ENCODE results near the gene RXRA. TPM values are rescaled to one million over a fixed set of nuclear protein-coding genes. Genes with fewer than 3 reads are reported as not detected.

RXRA gene
- total and polyA plus RNA-seq, 2 donors (not counting 3 experiments of a cell fraction or from before 2014, with no cell fraction given) = 15.4 to 37.4 TPM

GRCh38 chr9:134459164-134459563 is 132.9 kb downstream of the RXRA start:
- POLR2A ChIA-PET = no interaction called here
- CTCF ChIA-PET = no interaction called here
- no TSS peak for BruUV-seq (replicated peaks)
- Histone ChIP-seq H3K9me3 (replicated peaks; ENCODE audit: control insufficient read depth, insufficient read depth, low read length) (no peaks in the 10 kb centered on the region), H4K20me1 (replicated peaks; ENCODE audit: control insufficient read depth, extremely low read depth, insufficient read depth, low read length) (no peaks in the 10 kb centered on the region), H3K4me1 (ENCODE audit: control insufficient read depth, extremely low read depth, insufficient read depth, low read length) (peaks cover 19% of the 10 kb centered on the region), H3K9ac (replicated peaks; ENCODE audit: extremely low read depth, insufficient read depth, low read length) (no peak overlapping the region), H3K4me2 (ENCODE audit: insufficient read depth, low read length) (no peak overlapping the region), H3K27me3 (ENCODE audit: control insufficient read depth in 2 of 2, insufficient read depth in 2 of 2, low read length in 2 of 2) (no peaks in the 10 kb centered on the region), H3K9me1 (replicated peaks; ENCODE audit: control insufficient read depth, extremely low read depth, insufficient read depth, low read length) (no peaks in the 10 kb centered on the region), H2AFZ (ENCODE audit: low read depth, low read length) (no peak overlapping the region), H3K79me2 (ENCODE audit: control insufficient read depth, insufficient read depth, low read length) (no peaks in the 10 kb centered on the region), H3K36me3 (ENCODE audit: control insufficient read depth in 2 of 2, extremely low read depth in 1 of 2, insufficient read depth in 2 of 2, low read length in 2 of 2) (no peaks in the 10 kb centered on the region), H3K4me3 (replicated peaks in 1 of 3; ENCODE audit: insufficient read depth in 1 of 3, low read depth in 1 of 3, low read length in 3 of 3) (no peak overlapping the region), H3K27ac (ENCODE audit: insufficient read depth, low read depth, low read length) (no peak overlapping the region)
- FAIRE-seq = no peak
- no peak for DNase-seq (ENCODE audit: low read depth, low spot score)
- dilution Hi-C loops (cut with MboI; ENCODE audit: extremely low pct_ligation_motif_present, low sequenced_read_pairs) = no loop called here
- intact Hi-C loops (cut with micrococcal nuclease) = loop anchor here (5.0 kb wide), 1 partner anchor 618 kb away; no protein-coding TSS in a partner anchor
- TF ChIP-seq GATA2 (IDR thresholded peaks at IDR 0.05; ENCODE audit: insufficient read depth, insufficient read length, low read depth, low read length) (no peak), POLR2A (IDR thresholded peaks at IDR 0.05; ENCODE audit: low read depth, low read length) (no peak), CTCF (IDR thresholded peaks at IDR 0.05; ENCODE audit: extremely low read depth in 1 of 2, insufficient read depth in 1 of 2, low read depth in 1 of 2, low read length in 2 of 2) (no peak), MAX (IDR thresholded peaks at IDR 0.05; ENCODE audit: insufficient read depth, insufficient read length) (no peak), POLR2AphosphoS5 (IDR thresholded peaks at IDR 0.05; ENCODE audit: insufficient read depth, low read depth, low read length) (no peak), EZH2 (IDR thresholded peaks at IDR 0.05; ENCODE audit: borderline replicate concordance, low read depth, low read length, severe bottlenecking) (no peak), MYC (IDR thresholded peaks at IDR 0.05; ENCODE audit: low read depth, low read length) (no peak), JUN (IDR thresholded peaks at IDR 0.05; ENCODE audit: borderline replicate concordance, insufficient read depth, insufficient read length, low read depth) (no peak), FOS (IDR thresholded peaks at IDR 0.05; ENCODE audit: borderline replicate concordance, insufficient read depth, low read length) (no peak)

Measured in endothelial cell of umbilical vein (primary cell).